WTC11 (cell line): ENCODE data around the gene PLIN5. TPM values are rescaled to one million over a fixed set of nuclear protein-coding genes. Genes with fewer than 3 reads are reported as not detected.

ENCODE experiments used
- ATAC-seq: fragments of 200-7000 bp; cut with Tn5 transposase; 2 replicates; pipeline ENCODE4 v1.10.0; 2021; ENCODE audit warnings: mild to moderate bottlenecking, moderate library complexity
- CTCF ChIA-PET: fragments of 300-600 bp; sonication (Branson Sonifier 250); formaldehyde crosslinking; loops from one replicate; lab custom pipeline; 2021; ENCODE audit warnings: antibody characterized with exemption; lab: Charles Lee
- POLR2A ChIA-PET: fragments of 350-600 bp; sonication (Branson Sonifier 250); formaldehyde crosslinking; loops from one replicate; lab custom pipeline; 2021; ENCODE audit warnings: antibody characterized with exemption; lab: Charles Lee
- DNase-seq: peaks from one replicate; pipeline ENCODE4 v3.0.0; 2021; ENCODE audit warnings: low spot score
- H3K27ac Mint-ChIP-seq: 2 replicates; pipeline ENCODE4 v1.8.0; 2021; ENCODE audit warnings: mixed read lengths
- H3K27me3 Mint-ChIP-seq: 2 replicates; pipeline ENCODE4 v1.8.0; 2021; ENCODE audit warnings: low read depth, mild to moderate bottlenecking, moderate library complexity, mixed read lengths
- H3K36me3 Mint-ChIP-seq: 2 replicates; pipeline ENCODE4 v1.8.0; 2021; ENCODE audit warnings: mixed read lengths
- H3K4me1 Mint-ChIP-seq: 2 replicates; pipeline ENCODE4 v1.8.0; 2022; ENCODE audit warnings: mixed read lengths
- H3K4me3 Mint-ChIP-seq: 2 replicates; pipeline ENCODE4 v1.8.0; 2021; ENCODE audit warnings: mild to moderate bottlenecking, moderate library complexity, mixed read lengths
- H3K9me3 Mint-ChIP-seq: 2 replicates; pipeline ENCODE4 v1.8.0; 2021; ENCODE audit warnings: mixed read lengths
- ELF4 ChIP-seq: sonication (generic); formaldehyde crosslinking; IDR thresholded peaks from 2 replicates; pipeline ENCODE4 v1.8.1; 2022; ENCODE audit warnings: low read depth, mild to moderate bottlenecking, moderate library complexity, missing genetic modification reagents
- EMX1 ChIP-seq: fragments of 250-450 bp; sonication (Bioruptor Pico); IDR thresholded peaks from 2 replicates; pipeline ENCODE4 v1.8.0; 2021; ENCODE audit warnings: mild to moderate bottlenecking
- FOXJ3 ChIP-seq: sonication (generic); formaldehyde crosslinking; IDR thresholded peaks from 2 replicates; pipeline ENCODE4 v1.9.0; 2021; ENCODE audit warnings: missing genetic modification reagents, mild to moderate bottlenecking, borderline replicate concordance
- GABPB1 ChIP-seq: sonication (generic); formaldehyde crosslinking; IDR thresholded peaks from 2 replicates; pipeline ENCODE4 v1.8.1; 2023; ENCODE audit warnings: mild to moderate bottlenecking, missing genetic modification reagents
- GRHL2 ChIP-seq: fragments of 250-450 bp; sonication (Bioruptor Pico); IDR thresholded peaks from 2 replicates; pipeline ENCODE4 v1.8.0; 2022; ENCODE audit warnings: mild to moderate bottlenecking, moderate library complexity; ENCODE audit not compliant: insufficient replicate concordance, severe bottlenecking
- MXD4 ChIP-seq: fragments of 250-450 bp; sonication (Bioruptor Pico); IDR thresholded peaks from 2 replicates; pipeline ENCODE4 v1.8.0; 2021; ENCODE audit warnings: mild to moderate bottlenecking, moderate library complexity, borderline replicate concordance
- NFE2L1 ChIP-seq: sonication (generic); formaldehyde crosslinking; IDR thresholded peaks from 2 replicates; pipeline ENCODE4 v1.8.1; 2023; ENCODE audit warnings: missing genetic modification reagents
- ZNF121 ChIP-seq: sonication (generic); formaldehyde crosslinking; IDR thresholded peaks from 2 replicates; pipeline ENCODE4 v1.8.0; 2023; ENCODE audit warnings: missing genetic modification reagents
- ZNF317 ChIP-seq: sonication (generic); formaldehyde crosslinking; IDR thresholded peaks from 2 replicates; pipeline ENCODE4 v1.8.1; 2023; ENCODE audit warnings: low read depth, mild to moderate bottlenecking, moderate library complexity, missing genetic modification reagents, borderline replicate concordance
- total RNA-seq: library from RNA; stranded (reverse); gene quantifications from 3 replicates; pipeline ENCODE4 v1.2.3, GENCODE V29; 2021
- TF ChIP-seq, protein P1 (sequence below): sonication (generic); formaldehyde crosslinking; IDR thresholded peaks from 2 replicates; pipeline ENCODE4 v1.8.0; 2022; ENCODE audit warnings: mild to moderate bottlenecking, missing genetic modification reagents
- TF ChIP-seq, protein P2 (sequence below): sonication (generic); formaldehyde crosslinking; IDR thresholded peaks from 2 replicates; pipeline ENCODE4 v1.8.1; 2022; ENCODE audit warnings: mild to moderate bottlenecking, missing genetic modification reagents, moderate library complexity, borderline replicate concordance
- TF ChIP-seq, protein P3 (sequence below): sonication (generic); formaldehyde crosslinking; IDR thresholded peaks from 2 replicates; pipeline ENCODE4 v1.8.1; 2023; ENCODE audit warnings: mild to moderate bottlenecking, missing genetic modification reagents
- TF ChIP-seq, protein P4 (sequence below): sonication (generic); formaldehyde crosslinking; IDR thresholded peaks from 2 replicates; pipeline ENCODE4 v1.8.0; 2023; ENCODE audit warnings: mild to moderate bottlenecking, missing genetic modification reagents
- TF ChIP-seq, protein P5 (sequence below): fragments of 250-450 bp; sonication (Bioruptor Pico); IDR thresholded peaks from 2 replicates; pipeline ENCODE4 v1.9.0; 2021; ENCODE audit warnings: mild to moderate bottlenecking
- TF ChIP-seq, protein P6 (sequence below): sonication (generic); formaldehyde crosslinking; IDR thresholded peaks from 2 replicates; pipeline ENCODE4 v1.8.0; 2022; ENCODE audit warnings: missing genetic modification reagents
- TF ChIP-seq, protein P7 (sequence below): sonication (generic); formaldehyde crosslinking; conservative IDR thresholded peaks from 2 replicates; pipeline ENCODE4 v1.8.1; 2022; ENCODE audit warnings: mild to moderate bottlenecking, missing genetic modification reagents

Gene PLIN5
- total RNA-seq, 1 experiment from 2014 or later, result 3.9 TPM

DNA sequence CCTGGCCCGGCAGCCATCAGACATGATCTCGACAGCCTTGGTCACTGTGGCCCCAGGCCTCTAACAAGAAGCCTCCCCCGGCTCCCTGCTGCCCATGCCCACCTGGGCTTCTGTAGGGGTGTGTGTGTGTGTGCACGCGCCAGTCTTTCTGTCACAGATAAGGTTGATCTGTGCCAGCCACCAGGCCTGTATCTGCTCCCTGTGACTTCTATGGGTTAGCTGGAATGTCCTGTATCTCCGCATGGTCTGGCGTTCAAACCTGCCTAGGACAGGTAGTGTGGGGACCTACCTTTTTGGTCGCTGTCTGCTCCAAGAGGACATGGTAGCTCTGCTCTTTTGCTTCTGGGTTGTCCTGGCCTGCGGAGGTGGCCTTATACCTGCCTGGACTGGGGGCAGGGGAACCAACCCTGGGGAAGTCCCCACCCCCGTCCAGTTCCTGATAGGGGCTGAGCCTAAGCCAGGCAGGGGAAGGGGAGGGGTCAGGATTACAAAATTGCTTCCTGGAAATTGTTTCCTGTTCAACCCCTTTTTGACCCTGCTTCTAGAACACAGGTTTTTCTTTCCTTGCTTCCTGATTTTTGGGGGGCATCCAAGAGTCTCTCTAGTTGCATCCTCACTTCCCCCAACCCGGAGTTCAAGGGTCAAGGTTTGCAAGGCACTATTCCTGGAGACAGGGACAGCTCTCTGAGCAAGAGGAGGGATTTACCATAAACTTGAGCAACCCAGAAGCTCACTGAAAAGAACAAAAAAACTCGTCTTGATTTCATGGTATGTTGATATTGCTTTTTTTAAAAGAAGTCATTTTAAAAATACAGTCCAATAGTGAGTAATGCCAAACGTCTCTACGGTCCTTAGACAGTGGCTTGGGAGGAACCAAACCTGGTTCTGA lies 4.9 kb upstream of the PLIN5 start, which contains the start of gene LRG1:
Gene LRG1, minus strand, starts transcription at position 344 of the 889 bp plus-strand sequence. Its CDS starts 23 bp downstream, at position 321.
- DNase-seq (no peak), ATAC-seq (peak; percentile 43)
- TF ChIP-seq ZNF317 (CRISPR knock-in tag), result no peak
- TF ChIP-seq, protein P1, sequence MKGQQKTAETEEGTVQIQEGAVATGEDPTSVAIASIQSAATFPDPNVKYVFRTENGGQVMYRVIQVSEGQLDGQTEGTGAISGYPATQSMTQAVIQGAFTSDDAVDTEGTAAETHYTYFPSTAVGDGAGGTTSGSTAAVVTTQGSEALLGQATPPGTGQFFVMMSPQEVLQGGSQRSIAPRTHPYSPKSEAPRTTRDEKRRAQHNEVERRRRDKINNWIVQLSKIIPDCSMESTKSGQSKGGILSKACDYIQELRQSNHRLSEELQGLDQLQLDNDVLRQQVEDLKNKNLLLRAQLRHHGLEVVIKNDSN, result no peak
- peak; percentile 21; the same call in 1 of the 2 replicates for TF ChIP-seq GABPB1 (CRISPR knock-in tag)
- TF ChIP-seq MXD4 (CRISPR knock-in tag), result no peak
- no peak for TF ChIP-seq GRHL2 (CRISPR knock-in tag)
- TF ChIP-seq, protein P2, sequence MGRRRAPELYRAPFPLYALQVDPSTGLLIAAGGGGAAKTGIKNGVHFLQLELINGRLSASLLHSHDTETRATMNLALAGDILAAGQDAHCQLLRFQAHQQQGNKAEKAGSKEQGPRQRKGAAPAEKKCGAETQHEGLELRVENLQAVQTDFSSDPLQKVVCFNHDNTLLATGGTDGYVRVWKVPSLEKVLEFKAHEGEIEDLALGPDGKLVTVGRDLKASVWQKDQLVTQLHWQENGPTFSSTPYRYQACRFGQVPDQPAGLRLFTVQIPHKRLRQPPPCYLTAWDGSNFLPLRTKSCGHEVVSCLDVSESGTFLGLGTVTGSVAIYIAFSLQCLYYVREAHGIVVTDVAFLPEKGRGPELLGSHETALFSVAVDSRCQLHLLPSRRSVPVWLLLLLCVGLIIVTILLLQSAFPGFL, result no peak
- POLR2A ChIA-PET, result no interaction called here
- Mint-ChIP-seq H3K9me3 (peaks cover 4% of the 10 kb centered on the region), H3K4me3 (no peak within 1 kb of the TSS), H3K27ac (no peak within 1 kb of the TSS), H3K36me3 (peaks cover 3% of the 10 kb centered on the region; the same call in 1 of the 2 replicates), H3K4me1 (peaks cover 4% of the 10 kb centered on the region; the same call in 1 of the 2 replicates), H3K27me3 (peaks cover 32% of the 10 kb centered on the region)
- CTCF ChIA-PET, result interaction anchor here (1.5 to 11.1 kb wide), 6 partner anchors 8 to 96 kb away, joined by 3 to 285 read pairs (median 9); no protein-coding TSS in a partner anchor

DNA sequence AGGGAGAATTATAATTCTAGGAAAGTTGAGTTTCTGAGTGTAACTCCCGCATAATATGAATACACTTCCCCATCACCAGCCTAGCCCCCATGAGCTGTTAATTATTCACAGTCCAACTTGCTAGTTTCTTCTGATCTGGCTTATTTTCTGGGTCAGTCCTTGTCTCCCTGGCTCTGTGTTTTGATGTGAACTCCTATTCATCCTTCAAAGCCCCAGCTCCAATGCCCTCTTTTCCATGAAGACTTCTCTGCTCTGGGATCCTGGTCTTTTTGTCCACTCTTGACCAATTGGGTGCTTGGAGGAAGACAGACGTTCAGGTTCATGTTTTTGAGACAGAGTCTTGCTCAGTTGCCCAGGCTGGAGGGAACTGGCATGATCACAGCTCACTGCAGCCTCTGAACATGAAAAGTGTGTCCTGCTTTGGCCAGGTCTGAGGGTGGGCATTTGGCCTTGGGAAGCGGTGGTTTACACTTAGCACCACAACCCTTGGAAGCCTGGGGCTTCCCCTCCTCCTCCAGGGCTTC lies 4.2 kb upstream of the PLIN5 start:
- POLR2A ChIA-PET, result no interaction called here
- peaks cover 4% of the 10 kb centered on the region for H3K9me3 Mint-ChIP-seq

DNA sequence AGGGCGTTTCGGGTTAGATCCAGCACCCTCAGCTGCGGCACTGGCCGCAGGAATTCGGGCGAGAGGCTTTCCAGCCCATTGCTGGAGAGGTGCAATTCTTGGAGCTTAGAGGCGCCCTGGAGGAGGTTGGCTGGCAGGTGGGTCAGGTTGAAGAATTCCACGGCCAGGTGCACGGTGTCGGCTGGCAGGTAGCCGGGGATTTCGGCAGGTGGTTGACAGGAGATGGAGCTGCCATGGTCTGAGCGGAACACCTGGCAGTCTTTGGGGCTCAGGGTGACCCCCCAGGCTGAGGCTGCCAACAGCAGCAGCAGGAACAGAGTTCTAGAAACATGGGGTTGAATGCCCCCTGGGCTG lies 3.6 kb upstream of the PLIN5 start:
- Mint-ChIP-seq H3K36me3 (peaks cover 3% of the 10 kb centered on the region; the same call in 1 of the 2 replicates), H3K27me3 (peaks cover 43% of the 10 kb centered on the region), H3K4me1 (peaks cover 4% of the 10 kb centered on the region; the same call in 1 of the 2 replicates), H3K27ac (no peak overlapping the region), H3K9me3 (peaks cover 4% of the 10 kb centered on the region), H3K4me3 (no peak overlapping the region)
- DNase-seq (no peak), ATAC-seq (no peak)
- CTCF ChIA-PET, result interaction anchor here (1.0 to 11.1 kb wide), 5 partner anchors 9 to 95 kb away, joined by 3 to 285 read pairs (median 5); no protein-coding TSS in a partner anchor
- POLR2A ChIA-PET, result no interaction called here
- TF ChIP-seq, protein P3, sequence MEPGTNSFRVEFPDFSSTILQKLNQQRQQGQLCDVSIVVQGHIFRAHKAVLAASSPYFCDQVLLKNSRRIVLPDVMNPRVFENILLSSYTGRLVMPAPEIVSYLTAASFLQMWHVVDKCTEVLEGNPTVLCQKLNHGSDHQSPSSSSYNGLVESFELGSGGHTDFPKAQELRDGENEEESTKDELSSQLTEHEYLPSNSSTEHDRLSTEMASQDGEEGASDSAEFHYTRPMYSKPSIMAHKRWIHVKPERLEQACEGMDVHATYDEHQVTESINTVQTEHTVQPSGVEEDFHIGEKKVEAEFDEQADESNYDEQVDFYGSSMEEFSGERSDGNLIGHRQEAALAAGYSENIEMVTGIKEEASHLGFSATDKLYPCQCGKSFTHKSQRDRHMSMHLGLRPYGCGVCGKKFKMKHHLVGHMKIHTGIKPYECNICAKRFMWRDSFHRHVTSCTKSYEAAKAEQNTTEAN, result no peak
- TF ChIP-seq, protein P2, result no peak
- TF ChIP-seq, protein P4, sequence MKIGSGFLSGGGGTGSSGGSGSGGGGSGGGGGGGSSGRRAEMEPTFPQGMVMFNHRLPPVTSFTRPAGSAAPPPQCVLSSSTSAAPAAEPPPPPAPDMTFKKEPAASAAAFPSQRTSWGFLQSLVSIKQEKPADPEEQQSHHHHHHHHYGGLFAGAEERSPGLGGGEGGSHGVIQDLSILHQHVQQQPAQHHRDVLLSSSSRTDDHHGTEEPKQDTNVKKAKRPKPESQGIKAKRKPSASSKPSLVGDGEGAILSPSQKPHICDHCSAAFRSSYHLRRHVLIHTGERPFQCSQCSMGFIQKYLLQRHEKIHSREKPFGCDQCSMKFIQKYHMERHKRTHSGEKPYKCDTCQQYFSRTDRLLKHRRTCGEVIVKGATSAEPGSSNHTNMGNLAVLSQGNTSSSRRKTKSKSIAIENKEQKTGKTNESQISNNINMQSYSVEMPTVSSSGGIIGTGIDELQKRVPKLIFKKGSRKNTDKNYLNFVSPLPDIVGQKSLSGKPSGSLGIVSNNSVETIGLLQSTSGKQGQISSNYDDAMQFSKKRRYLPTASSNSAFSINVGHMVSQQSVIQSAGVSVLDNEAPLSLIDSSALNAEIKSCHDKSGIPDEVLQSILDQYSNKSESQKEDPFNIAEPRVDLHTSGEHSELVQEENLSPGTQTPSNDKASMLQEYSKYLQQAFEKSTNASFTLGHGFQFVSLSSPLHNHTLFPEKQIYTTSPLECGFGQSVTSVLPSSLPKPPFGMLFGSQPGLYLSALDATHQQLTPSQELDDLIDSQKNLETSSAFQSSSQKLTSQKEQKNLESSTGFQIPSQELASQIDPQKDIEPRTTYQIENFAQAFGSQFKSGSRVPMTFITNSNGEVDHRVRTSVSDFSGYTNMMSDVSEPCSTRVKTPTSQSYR (CRISPR knock-in tag), result no peak
- TF ChIP-seq FOXJ3 (CRISPR knock-in tag), result no peak
- TF ChIP-seq, protein P5, sequence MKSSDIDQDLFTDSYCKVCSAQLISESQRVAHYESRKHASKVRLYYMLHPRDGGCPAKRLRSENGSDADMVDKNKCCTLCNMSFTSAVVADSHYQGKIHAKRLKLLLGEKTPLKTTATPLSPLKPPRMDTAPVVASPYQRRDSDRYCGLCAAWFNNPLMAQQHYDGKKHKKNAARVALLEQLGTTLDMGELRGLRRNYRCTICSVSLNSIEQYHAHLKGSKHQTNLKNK, result no peak
- TF ChIP-seq, protein P6, sequence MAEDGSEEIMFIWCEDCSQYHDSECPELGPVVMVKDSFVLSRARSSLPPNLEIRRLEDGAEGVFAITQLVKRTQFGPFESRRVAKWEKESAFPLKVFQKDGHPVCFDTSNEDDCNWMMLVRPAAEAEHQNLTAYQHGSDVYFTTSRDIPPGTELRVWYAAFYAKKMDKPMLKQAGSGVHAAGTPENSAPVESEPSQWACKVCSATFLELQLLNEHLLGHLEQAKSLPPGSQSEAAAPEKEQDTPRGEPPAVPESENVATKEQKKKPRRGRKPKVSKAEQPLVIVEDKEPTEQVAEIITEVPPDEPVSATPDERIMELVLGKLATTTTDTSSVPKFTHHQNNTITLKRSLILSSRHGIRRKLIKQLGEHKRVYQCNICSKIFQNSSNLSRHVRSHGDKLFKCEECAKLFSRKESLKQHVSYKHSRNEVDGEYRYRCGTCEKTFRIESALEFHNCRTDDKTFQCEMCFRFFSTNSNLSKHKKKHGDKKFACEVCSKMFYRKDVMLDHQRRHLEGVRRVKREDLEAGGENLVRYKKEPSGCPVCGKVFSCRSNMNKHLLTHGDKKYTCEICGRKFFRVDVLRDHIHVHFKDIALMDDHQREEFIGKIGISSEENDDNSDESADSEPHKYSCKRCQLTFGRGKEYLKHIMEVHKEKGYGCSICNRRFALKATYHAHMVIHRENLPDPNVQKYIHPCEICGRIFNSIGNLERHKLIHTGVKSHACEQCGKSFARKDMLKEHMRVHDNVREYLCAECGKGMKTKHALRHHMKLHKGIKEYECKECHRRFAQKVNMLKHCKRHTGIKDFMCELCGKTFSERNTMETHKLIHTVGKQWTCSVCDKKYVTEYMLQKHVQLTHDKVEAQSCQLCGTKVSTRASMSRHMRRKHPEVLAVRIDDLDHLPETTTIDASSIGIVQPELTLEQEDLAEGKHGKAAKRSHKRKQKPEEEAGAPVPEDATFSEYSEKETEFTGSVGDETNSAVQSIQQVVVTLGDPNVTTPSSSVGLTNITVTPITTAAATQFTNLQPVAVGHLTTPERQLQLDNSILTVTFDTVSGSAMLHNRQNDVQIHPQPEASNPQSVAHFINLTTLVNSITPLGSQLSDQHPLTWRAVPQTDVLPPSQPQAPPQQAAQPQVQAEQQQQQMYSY, result no peak
- no peak for TF ChIP-seq ELF4
- no peak for TF ChIP-seq EMX1 (CRISPR knock-in tag)
- TF ChIP-seq ZNF121 (CRISPR knock-in tag), result no peak
- no peak for TF ChIP-seq NFE2L1 (CRISPR knock-in tag)
- TF ChIP-seq ZNF317 (CRISPR knock-in tag), result no peak

More for the DNA sequence above, 4.2 kb upstream of the PLIN5 start:
- peak; percentile 88 for TF ChIP-seq ZNF121 (CRISPR knock-in tag)
- TF ChIP-seq, protein P7, sequence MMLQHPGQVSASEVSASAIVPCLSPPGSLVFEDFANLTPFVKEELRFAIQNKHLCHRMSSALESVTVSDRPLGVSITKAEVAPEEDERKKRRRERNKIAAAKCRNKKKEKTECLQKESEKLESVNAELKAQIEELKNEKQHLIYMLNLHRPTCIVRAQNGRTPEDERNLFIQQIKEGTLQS, result no peak
- CTCF ChIA-PET, result interaction anchor here (1.2 to 11.1 kb wide), 6 partner anchors 9 to 97 kb away, joined by 5 to 285 read pairs (median 8); no protein-coding TSS in a partner anchor
- Mint-ChIP-seq H3K4me3 (no peak overlapping the region), H3K27ac (no peak overlapping the region), H3K36me3 (peaks cover 3% of the 10 kb centered on the region; the same call in 1 of the 2 replicates), H3K27me3 (peaks cover 37% of the 10 kb centered on the region), H3K4me1 (peaks cover 4% of the 10 kb centered on the region; the same call in 1 of the 2 replicates)
- no peak for ATAC-seq
- DNase-seq, result no peak
